ENCODE measurements around the gene FNDC10. TPM values are rescaled to one million over a fixed set of nuclear protein-coding genes. Genes with fewer than 3 reads are reported as not detected.
A peak's percentile ranks its signal among the peaks of the same experiment; 100 is the strongest.

FNDC10 gene
- polyA plus RNA-seq, 1 experiment, result 4.4 TPM

- CTCF ChIA-PET, result interaction anchor here (3.4 kb wide), 1 partner anchor 12 kb away, joined by 13 read pairs; the partner anchor contains the start of gene MIB2
- Histone ChIP-seq H3K4me3 (ENCODE audit: low read depth, low read length) (no peak overlapping the region), H3K36me3 (ENCODE audit: control insufficient read depth, insufficient read depth, low read length) (no peaks in the 10 kb centered on the region), H3K27me3 (ENCODE audit: control insufficient read depth, insufficient read depth, low read length) (peaks cover 2% of the 10 kb centered on the region; the same call in 1 of the 2 replicates)
- no peak for DNase-seq (ENCODE audit: low read depth)
- no peak for TF ChIP-seq CTCF (IDR thresholded peaks at IDR 0.05; ENCODE audit: insufficient read depth, low read depth, low read length)
- POLR2A ChIA-PET, result no interaction called here
Measured at GRCh38 chr1:1602304-1602967, 2.5 kb upstream of the FNDC10 start.

- no peak overlapping the region for H3K4me3 ChIP-seq (ENCODE audit: low read depth, low read length)
- no peaks in the 10 kb centered on the region for H3K36me3 ChIP-seq (ENCODE audit: control insufficient read depth, insufficient read depth, low read length)
- ChIA-PET CTCF (interaction anchor here (3.4 kb wide), 1 partner anchor 13 kb away, joined by 13 read pairs; the partner anchor contains the start of gene MIB2), POLR2A (no interaction called here)
- no peak for DNase-seq (ENCODE audit: low read depth)
- peaks cover 5% of the 10 kb centered on the region; the same call in 1 of the 2 replicates for H3K27me3 ChIP-seq (ENCODE audit: control insufficient read depth, insufficient read depth, low read length)
- TF ChIP-seq CTCF (IDR thresholded peaks at IDR 0.05; ENCODE audit: insufficient read depth, low read depth, low read length), result no peak
Measured at GRCh38 chr1:1601564-1602303, 1.8 kb upstream of the FNDC10 start.

- H3K4me3 ChIP-seq (ENCODE audit: low read depth, low read length), result no peak overlapping the region
- no peak for DNase-seq (ENCODE audit: low read depth)
- ChIA-PET CTCF (no interaction called here), POLR2A (no interaction called here)
- no peaks in the 10 kb centered on the region for H3K36me3 ChIP-seq (ENCODE audit: control insufficient read depth, insufficient read depth, low read length)
- peaks cover 9% of the 10 kb centered on the region for H3K27me3 ChIP-seq (ENCODE audit: control insufficient read depth, insufficient read depth, low read length)
- no peak for TF ChIP-seq CTCF (IDR thresholded peaks at IDR 0.05; ENCODE audit: insufficient read depth, low read depth, low read length)
Measured at GRCh38 chr1:1600861-1601563, 1.1 kb upstream of the FNDC10 start.

GRCh38 chr1:1599030-1599934 lies 653 bp downstream of the FNDC10 start:
- POLR2A ChIA-PET, result no interaction called here
- no peak for TF ChIP-seq CTCF (IDR thresholded peaks at IDR 0.05; ENCODE audit: insufficient read depth, low read depth, low read length)
- Histone ChIP-seq H3K4me3 (ENCODE audit: low read depth, low read length) (peak overlapping the region; percentile 47), H3K27me3 (ENCODE audit: control insufficient read depth, insufficient read depth, low read length) (peaks cover 9% of the 10 kb centered on the region), H3K36me3 (ENCODE audit: control insufficient read depth, insufficient read depth, low read length) (no peaks in the 10 kb centered on the region)
- no peak for DNase-seq (ENCODE audit: low read depth)
- CTCF ChIA-PET, result no interaction called here
